MM.1S (cell line): ENCODE data around the gene SH3RF3.
A peak's percentile ranks its signal among the peaks of the same experiment; 100 is the strongest.

Source experiments
- DNase-seq: peaks from one replicate; pipeline ENCODE4 v3.0.0-alpha.2; 2015
- H2AFZ ChIP-seq: fragments of 300-600 bp; sonication (generic); 2 replicates; pipeline ENCODE4 v1.6.0; 2016; ENCODE audit warnings: antibody characterized with exemption, low read length
- H3F3A ChIP-seq: fragments of 300-600 bp; sonication (generic); 2 replicates; pipeline ENCODE4 v1.6.1; 2016; ENCODE audit warnings: mild to moderate bottlenecking, antibody characterized with exemption, low read length, moderate library complexity, mixed read lengths; ENCODE audit not compliant: insufficient read depth
- H3K27ac ChIP-seq: fragments of 300-600 bp; sonication (generic); 2 replicates; pipeline ENCODE4 v1.5.1; 2016; ENCODE audit warnings: mild to moderate bottlenecking, low read length
- H3K27me3 ChIP-seq: fragments of 300-600 bp; sonication (generic); replicated peaks from 2 replicates; pipeline ENCODE4 v1.6.0; 2016; ENCODE audit warnings: low read length; ENCODE audit not compliant: insufficient read depth
- H3K36me3 ChIP-seq: fragments of 300-600 bp; sonication (generic); replicated peaks from 2 replicates; pipeline ENCODE4 v1.6.1; 2016; ENCODE audit warnings: mild to moderate bottlenecking, low read length, mixed read lengths; ENCODE audit not compliant: insufficient read depth
- H3K4me1 ChIP-seq: fragments of 300-600 bp; sonication (generic); 2 replicates; pipeline ENCODE4 v1.6.1; 2016; ENCODE audit warnings: low read length, mixed read lengths
- H3K4me2 ChIP-seq: fragments of 300-600 bp; sonication (generic); 2 replicates; pipeline ENCODE4 v1.6.0; 2016; ENCODE audit warnings: low read depth, low read length
- H3K4me3 ChIP-seq: fragments of 300-600 bp; sonication (generic); 2 replicates; pipeline ENCODE4 v1.5.1; 2016; ENCODE audit warnings: low read length, mixed read lengths
- H3K79me2 ChIP-seq: fragments of 300-600 bp; sonication (generic); 2 replicates; pipeline ENCODE4 v1.6.1; 2016; ENCODE audit warnings: mixed run types, low read length, mixed read lengths
- H3K9ac ChIP-seq: fragments of 300-600 bp; sonication (generic); 2 replicates; pipeline ENCODE4 v1.6.1; 2016; ENCODE audit warnings: low read length, mixed read lengths
- H3K9me2 ChIP-seq: fragments of 300-600 bp; sonication (generic); replicated peaks from 2 replicates; pipeline ENCODE4 v1.6.1; 2016; ENCODE audit warnings: mild to moderate bottlenecking, low read length, mixed read lengths; ENCODE audit not compliant: insufficient read depth
- H3K9me3 ChIP-seq: fragments of 300-600 bp; sonication (generic); replicated peaks from 2 replicates; pipeline ENCODE4 v1.6.1; 2016; ENCODE audit warnings: mild to moderate bottlenecking, low read length, mixed read lengths; ENCODE audit not compliant: insufficient read depth
- H4K20me1 ChIP-seq: fragments of 300-600 bp; sonication (generic); 2 replicates; pipeline ENCODE4 v1.6.1; 2016; ENCODE audit warnings: mild to moderate bottlenecking, low read length, moderate library complexity, mixed read lengths; ENCODE audit not compliant: insufficient read depth
- CTCF ChIP-seq: fragments of 300-600 bp; sonication (generic); IDR thresholded peaks from 2 replicates; pipeline ENCODE4 v1.5.1; 2016; ENCODE audit warnings: antibody characterized with exemption, low read length, mixed read lengths
- EZH2 ChIP-seq: fragments of 300-600 bp; sonication (generic); optimal IDR thresholded peaks from 2 replicates; pipeline ENCODE3; 2017; ENCODE audit warnings: low read depth, mild to moderate bottlenecking, antibody characterized with exemption, low read length, mixed read lengths
- EZH2phosphoT487 ChIP-seq: fragments of 300-600 bp; sonication (generic); IDR thresholded peaks from 2 replicates; pipeline ENCODE4 v1.6.1; 2018; ENCODE audit warnings: antibody characterized with exemption, low read length

SH3RF3 gene

GRCh38 chr2:109207176-109207575, 78.2 kb downstream of the SH3RF3 start:
- Histone ChIP-seq H3K27me3 (no peaks in the 10 kb centered on the region), H3K9me2 (no peaks in the 10 kb centered on the region), H3K4me2 (peak overlapping the region; percentile 11; the same call in 1 of the 2 replicates), H3K4me1 (peaks cover 34% of the 10 kb centered on the region), H3K4me3 (no peak overlapping the region), H2AFZ (no peak overlapping the region), H3K9me3 (no peaks in the 10 kb centered on the region), H3K79me2 (peaks cover 97% of the 10 kb centered on the region), H4K20me1 (no peaks in the 10 kb centered on the region), H3K36me3 (no peaks in the 10 kb centered on the region), H3F3A (no peaks in the 10 kb centered on the region), H3K27ac (peak overlapping the region; percentile 31; the same call in 1 of the 2 replicates), H3K9ac (no peak overlapping the region)
- TF ChIP-seq EZH2phosphoT487 (no peak), EZH2 (no peak), CTCF (no peak)
- peak; percentile 57 for DNase-seq

- no peaks in the 10 kb centered on the region for H3K27me3 ChIP-seq
- H3K4me1 ChIP-seq = peaks cover 42% of the 10 kb centered on the region
- peaks cover 97% of the 10 kb centered on the region for H3K79me2 ChIP-seq
- no peaks in the 10 kb centered on the region for H4K20me1 ChIP-seq
- no peak overlapping the region for H3K9ac ChIP-seq
- H3K9me3 ChIP-seq = no peaks in the 10 kb centered on the region
- H3K27ac ChIP-seq = peak overlapping the region; percentile 11; the same call in 1 of the 2 replicates
- H3K4me3 ChIP-seq = no peak overlapping the region
- no peaks in the 10 kb centered on the region for H3K9me2 ChIP-seq
- H2AFZ ChIP-seq = no peak overlapping the region
- H3K4me2 ChIP-seq = no peak overlapping the region
- DNase-seq = no peak
- peaks cover 4% of the 10 kb centered on the region for H3F3A ChIP-seq
- H3K36me3 ChIP-seq = no peaks in the 10 kb centered on the region
- TF ChIP-seq EZH2phosphoT487 = no peak
- peak; percentile 40 for TF ChIP-seq CTCF
Observed at GRCh38 chr2:109208071-109208950, 79.3 kb downstream of the SH3RF3 start.

- no peak overlapping the region for H3K4me3 ChIP-seq
- peaks cover 93% of the 10 kb centered on the region for H3K79me2 ChIP-seq
- no peak overlapping the region for H3K4me2 ChIP-seq
- no peak for DNase-seq
- H3K9me2 ChIP-seq = no peaks in the 10 kb centered on the region
- no peak overlapping the region for H3K27ac ChIP-seq
- peaks cover 48% of the 10 kb centered on the region for H3K4me1 ChIP-seq
- no peak for TF ChIP-seq EZH2phosphoT487
- no peak for TF ChIP-seq EZH2
- TF ChIP-seq CTCF = no peak
- no peaks in the 10 kb centered on the region for H4K20me1 ChIP-seq
- H3K27me3 ChIP-seq = no peaks in the 10 kb centered on the region
- H3K9me3 ChIP-seq = no peaks in the 10 kb centered on the region
- no peak overlapping the region for H2AFZ ChIP-seq
- peaks cover 10% of the 10 kb centered on the region for H3F3A ChIP-seq
- H3K36me3 ChIP-seq = no peaks in the 10 kb centered on the region
- no peak overlapping the region for H3K9ac ChIP-seq
Observed at GRCh38 chr2:109208951-109209335, 79.9 kb downstream of the SH3RF3 start.
